Right lobe of liver (tissue), 6 donors: ENCODE results near the gene TMEM30A. TPM values are rescaled to one million over a fixed set of nuclear protein-coding genes. Genes with fewer than 3 reads are reported as not detected.

Experiments
- ATAC-seq, 4 donors: fragments of 200-7000 bp; cut with Tn5 transposase; one replicate each; pipeline ENCODE4 v1.9.1; 2020; ENCODE audit warnings: mild to moderate bottlenecking in 4 of 4, moderate library complexity in 4 of 4
- DNase-seq, 3 donors: peaks; one replicate each; pipeline ENCODE4 v3.0.0-alpha.2; 2020
- H3K27ac ChIP-seq, 3 donors: fragments of 200-600 bp; one replicate each; pipeline ENCODE4 v1.8.0; 2022
- H3K27me3 ChIP-seq, 2 donors: fragments of 200-600 bp; one replicate each; pipeline ENCODE4 v1.8.0; 2022
- H3K36me3 ChIP-seq, 4 donors: fragments of 200-600 bp; sonication (generic) in 1 of 4; one replicate each; pipeline versions ENCODE4 v1.5.1 to v1.8.0; 2017 to 2022; ENCODE audit warnings: control low read depth in 1 of 4
- H3K4me1 ChIP-seq, 4 donors: fragments of 200-600 bp; sonication (generic) in 1 of 4; one replicate each; pipeline versions ENCODE4 v1.5.1 to v1.8.0; 2017 to 2022; ENCODE audit warnings: control low read depth in 1 of 4
- H3K4me3 ChIP-seq, 3 donors: fragments of 200-600 bp; one replicate each; pipeline ENCODE4 v1.8.0; 2022
- H3K9me3 ChIP-seq, 4 donors: fragments of 200-600 bp; sonication (generic) in 1 of 4; one replicate each; pipeline versions ENCODE4 v1.5.1 to v1.8.0; 2017 to 2022; ENCODE audit warnings: control low read depth in 1 of 4
- CTCF ChIP-seq, 4 donors: fragments of 200-600 bp in 3 of 4; fragments of 450-650 bp in 1 of 4; IDR thresholded peaks; one replicate each; pipeline versions ENCODE4 v1.5.1 to v1.8.0; 2016 to 2022; ENCODE audit warnings: antibody characterized with exemption in 4 of 4, mild to moderate bottlenecking in 2 of 4
- POLR2A ChIP-seq: fragments of 450-650 bp; IDR thresholded peaks from one replicate; pipeline ENCODE4 v1.6.1; 2017; ENCODE audit warnings: antibody characterized with exemption, mild to moderate bottlenecking
- WGBS: methylation state at CpG from one replicate; pipeline ENCODE4 v1.1.6; 2018; ENCODE audit warnings: low coverage, low lambda C conversion rate; ENCODE audit not compliant: insufficient coverage; ENCODE audit errors: missing lambda C conversion rate; 5-methylcytosine and 5-hydroxymethylcytosine counted together
- intact Hi-C, 2 donors: fragments of 100-400 bp; cut with DNase I; formaldehyde crosslinking; loops; one replicate each; pipeline versions ENCODE4 v1.11.2 to v1.14.1; 2022
- total RNA-seq, 6 experiments: library from RNA; depleted of rRNA in 2 of 6; stranded (reverse); fragments of >200 nt in 2 of 6; fragmentation: NEBNext Ultra II Directional in 3 of 6; extraction: Animal tissue kit (Norgen Biotek cat#: 25700) in 3 of 6; gene quantifications; one replicate each; pipeline versions ENCODE4 v1.1.0 to v1.2.4, GENCODE V29; 2016 to 2023
- donor health status: DM: no; HTN: yes; CAD: no.
- donor health status: DM: no; HTN: no; CAD: no.
- donor health status: DM: no; HTN: no; CAD: no.
- donor health status: DM: no; HTN: yes; CAD: no.
- donor health status: DM: no; HTN: yes; CAD: no.

The TMEM30A gene
- total RNA-seq, 6 experiments from 2014 or later = 40.1 to 66.8 (median 62.2) TPM

DNA sequence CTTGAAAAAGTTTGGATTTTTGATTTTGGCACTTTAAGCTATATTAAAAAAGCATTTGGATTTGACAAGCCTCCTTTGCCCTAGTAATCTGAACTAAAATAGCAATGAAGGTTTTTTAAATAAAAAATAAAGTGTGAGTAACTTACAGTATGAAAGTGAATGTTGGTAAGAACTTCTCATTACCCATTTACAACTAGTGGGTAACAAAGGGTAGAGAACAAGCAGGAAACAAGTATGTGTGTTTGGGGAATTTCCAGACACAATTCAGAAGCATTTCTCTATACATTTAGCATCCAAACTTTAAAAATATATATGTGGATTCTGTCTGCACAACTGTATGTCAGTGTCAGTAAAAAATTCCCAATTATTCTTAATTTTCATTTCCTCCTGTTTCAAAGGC, 2.9 kb downstream of the TMEM30A start:
- DNase-seq = no peak
- Histone ChIP-seq H3K4me3 (no peak overlapping the region), H3K4me1 (peaks cover 0 to 36% (median 15%) of the 10 kb centered on the region in 4 donors), H3K27ac (no peak overlapping the region), H3K36me3 (no peaks in the 10 kb centered on the region), H3K27me3 (no peaks in the 10 kb centered on the region), H3K9me3 (no peaks in the 10 kb centered on the region)
- no peak for ATAC-seq
- intact Hi-C loops = no loop called here
- TF ChIP-seq POLR2A = no peak
- no peak for TF ChIP-seq CTCF (IDR thresholded peaks at IDR 0.05)

GRCh38 chr6:75280131-75280855, 4.3 kb downstream of the TMEM30A start:
- TF ChIP-seq POLR2A = no peak
- TF ChIP-seq CTCF (IDR thresholded peaks at IDR 0.05) = no peak
- ATAC-seq = no peak
- 60% methylated on average over 4 of the region's 4 CpGs for WGBS
- Histone ChIP-seq H3K9me3 (no peaks in the 10 kb centered on the region), H3K27ac (no peak overlapping the region), H3K4me1 (peaks cover 0 to 30% (median 13%) of the 10 kb centered on the region in 4 donors), H3K4me3 (no peak overlapping the region), H3K36me3 (no peaks in the 10 kb centered on the region), H3K27me3 (no peaks in the 10 kb centered on the region)
- intact Hi-C loops = no loop called here
- no peak for DNase-seq

DNA sequence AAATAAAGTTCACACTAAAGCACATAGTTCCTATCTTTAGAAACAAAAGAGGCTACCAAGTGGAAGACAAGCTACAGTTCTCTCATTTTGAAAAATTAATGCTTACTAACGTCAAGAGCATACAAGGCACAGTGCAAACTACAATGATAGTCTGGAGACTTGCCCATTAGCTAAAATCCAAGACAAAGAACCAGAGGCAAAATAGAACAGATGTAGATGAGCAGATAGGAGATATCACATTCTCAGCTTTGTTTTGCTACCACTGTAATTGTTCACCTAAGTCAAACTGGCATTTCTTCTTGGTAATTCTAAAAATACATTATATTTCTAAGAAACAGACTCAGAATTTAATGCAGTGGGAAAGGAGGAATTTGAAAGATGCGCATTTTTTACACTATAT, 5.2 kb downstream of the TMEM30A start:
- WGBS = 68% methylated on average over 2 of the region's 2 CpGs
- no peak for TF ChIP-seq CTCF (IDR thresholded peaks at IDR 0.05)
- no peak for TF ChIP-seq POLR2A
- Histone ChIP-seq H3K4me3 (no peak overlapping the region), H3K4me1 (peaks cover 0 to 30% (median 13%) of the 10 kb centered on the region in 4 donors), H3K9me3 (no peaks in the 10 kb centered on the region), H3K27me3 (no peaks in the 10 kb centered on the region), H3K36me3 (no peaks in the 10 kb centered on the region), H3K27ac (no peak overlapping the region)
- DNase-seq (no peak), ATAC-seq (no peak)
- intact Hi-C loops = no loop called here

GRCh38 chr6:75278474-75279077, 6.0 kb downstream of the TMEM30A start:
- DNase-seq (no peak), ATAC-seq (no peak)
- intact Hi-C loops = no loop called here
- Histone ChIP-seq H3K9me3 (no peaks in the 10 kb centered on the region), H3K27ac (no peak overlapping the region), H3K4me1 (peaks cover 0 to 29% (median 13%) of the 10 kb centered on the region in 4 donors), H3K27me3 (no peaks in the 10 kb centered on the region), H3K36me3 (no peaks in the 10 kb centered on the region), H3K4me3 (no peak overlapping the region)
- 55% methylated on average over 4 of the region's 4 CpGs for WGBS
- TF ChIP-seq CTCF (IDR thresholded peaks at IDR 0.05) = no peak
- TF ChIP-seq POLR2A = no peak
